CD4-positive, alpha-beta T cell (primary cell): ENCODE results near the gene ZNF787. TPM values are rescaled to one million over a fixed set of nuclear protein-coding genes. Genes with fewer than 3 reads are reported as not detected.

Experiments
- ATAC-seq: fragments of 200-7000 bp; cut with Tn5 transposase; one replicate; pipeline ENCODE4 v1.10.0; 2022; ENCODE audit warnings: mild to moderate bottlenecking; ENCODE audit not compliant: poor library complexity
- CTCF ChIA-PET: fragments of 350-600 bp; sonication (Branson Sonifier 250); formaldehyde crosslinking; loops from one replicate; lab custom pipeline; 2021; ENCODE audit warnings: antibody characterized with exemption, inconsistent platforms; lab: Charles Lee
- POLR2A ChIA-PET: fragments of 350-600 bp; sonication (Branson Sonifier 250); formaldehyde crosslinking; loops from one replicate; lab custom pipeline; 2021; ENCODE audit warnings: antibody characterized with exemption, inconsistent platforms; lab: Charles Lee
- DNase-seq, 14 experiments: peaks; one replicate each; pipeline ENCODE4 v3.0.0-alpha.2; 2013 to 2020; ENCODE audit warnings: mixed read lengths in 2 of 14
- H3K27ac ChIP-seq, 2 donors: one replicate each; pipeline versions ENCODE4 v1.5.1 to v1.7.0; 2013; ENCODE audit warnings: low read length in 2 of 2, low read depth in 1 of 2, mild to moderate bottlenecking in 1 of 2
- H3K27me3 ChIP-seq, 2 experiments: 1 replicate in 1 of 2; 2 replicates in 1 of 2; pipeline versions ENCODE4 v1.6.1 to v1.7.0; 2013; ENCODE audit warnings: low read length in 2 of 2, control low read depth in 1 of 2, mild to moderate bottlenecking in 1 of 2, moderate library complexity in 1 of 2; ENCODE audit not compliant: insufficient read depth in 2 of 2, control insufficient read depth in 1 of 2
- H3K36me3 ChIP-seq: one replicate; pipeline ENCODE4 v1.6.1; 2013; ENCODE audit warnings: low read length, control low read depth; ENCODE audit not compliant: insufficient read depth
- H3K4me1 ChIP-seq: one replicate; pipeline ENCODE4 v1.6.1; 2013; ENCODE audit warnings: low read length, control low read depth; ENCODE audit not compliant: insufficient read depth
- H3K4me3 ChIP-seq: one replicate; pipeline ENCODE4 v1.5.1; 2013; ENCODE audit warnings: mild to moderate bottlenecking, low read length, moderate library complexity
- H3K9me3 ChIP-seq, 2 experiments: 1 replicate in 1 of 2; 2 replicates in 1 of 2; pipeline versions ENCODE4 v1.6.1 to v1.7.0; 2013; ENCODE audit warnings: low read length in 2 of 2, mild to moderate bottlenecking in 2 of 2, control low read depth in 1 of 2, moderate library complexity in 1 of 2; ENCODE audit not compliant: control insufficient read depth in 1 of 2, insufficient read depth in 1 of 2
- H3K27ac Mint-ChIP-seq: one replicate; pipeline ENCODE4 v1.8.0; 2020; ENCODE audit warnings: mixed read lengths
- H3K27me3 Mint-ChIP-seq: one replicate; pipeline ENCODE4 v1.8.0; 2021; ENCODE audit warnings: mixed read lengths
- H3K36me3 Mint-ChIP-seq: one replicate; pipeline ENCODE4 v1.8.0; 2021; ENCODE audit warnings: low read depth, mixed read lengths
- H3K4me1 Mint-ChIP-seq: one replicate; pipeline ENCODE4 v1.8.0; 2021; ENCODE audit warnings: low read depth, mixed read lengths
- H3K4me3 Mint-ChIP-seq: one replicate; pipeline ENCODE4 v1.8.0; 2020; ENCODE audit warnings: mild to moderate bottlenecking, mixed read lengths
- H3K9me3 Mint-ChIP-seq: one replicate; pipeline ENCODE4 v1.8.0; 2020; ENCODE audit warnings: mixed read lengths
- CTCF ChIP-seq: fragments of 200-600 bp; IDR thresholded peaks from one replicate; pipeline ENCODE4 v1.8.0; 2022; ENCODE audit warnings: antibody characterized with exemption, mild to moderate bottlenecking
- intact Hi-C, 2 experiments: fragments of 100-400 bp; cut with DNase I in 1 of 2; cut with micrococcal nuclease in 1 of 2; formaldehyde crosslinking; loops; one replicate each; pipeline versions ENCODE4 v1.15.1 to v1.9.0; 2023 to 2025; cut with DNase I, micrococcal nuclease
- total RNA-seq, 174 experiments: library from RNA in 2 of 174; stranded (reverse) in 2 of 174; gene quantifications; one replicate each; pipeline ENCODE4 v1.2.3 and lab custom pipeline; 2021 to 2026

Gene ZNF787
- total RNA-seq, 2 experiments from 2014 or later: 11.4 to 11.5 TPM

DNA sequence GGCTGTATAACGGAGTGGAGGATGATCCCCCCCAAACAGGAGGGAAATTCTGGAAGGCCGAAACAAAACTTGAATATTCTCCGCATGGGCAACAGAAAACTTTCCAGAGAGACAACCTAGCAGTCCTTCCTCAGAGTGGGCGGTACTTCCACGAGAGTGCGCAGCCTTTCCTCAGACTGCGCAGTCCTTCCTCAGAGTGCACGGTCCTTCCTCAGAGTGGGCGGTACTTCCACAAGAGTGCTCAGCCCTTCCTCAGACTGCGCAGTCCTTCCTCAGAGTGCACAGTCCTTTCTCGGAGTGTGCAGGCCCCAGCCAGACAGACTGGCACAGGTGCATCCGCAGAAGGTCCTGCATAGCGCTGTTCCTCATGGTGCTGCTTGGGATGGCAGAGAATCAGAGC, 42.0 kb upstream of the ZNF787 start:
- H3K9me3 Mint-ChIP-seq: no peaks in the 10 kb centered on the region
- H3K4me1 Mint-ChIP-seq: no peaks in the 10 kb centered on the region
- H3K4me3 Mint-ChIP-seq: no peak overlapping the region
- Histone ChIP-seq H3K27ac (no peak overlapping the region), H3K4me3 (no peak overlapping the region), H3K9me3 (no peaks in the 10 kb centered on the region), H3K27me3 (peaks cover 0 to 2% of the 10 kb centered on the region in 2 experiments), H3K36me3 (peaks cover 7% of the 10 kb centered on the region), H3K4me1 (no peaks in the 10 kb centered on the region)
- ChIA-PET CTCF (no interaction called here), POLR2A (no interaction called here)
- DNase-seq (no peak), ATAC-seq (no peak)
- no peak overlapping the region for H3K27ac Mint-ChIP-seq
- H3K27me3 Mint-ChIP-seq: no peaks in the 10 kb centered on the region
- H3K36me3 Mint-ChIP-seq: peaks cover 22% of the 10 kb centered on the region
- no peak for TF ChIP-seq CTCF
- intact Hi-C loops: no loop called here

- DNase-seq: peak in 3 of 14 experiments; percentile 15 to 45 (median 20)
- peaks cover 30% of the 10 kb centered on the region for H3K36me3 Mint-ChIP-seq
- no peaks in the 10 kb centered on the region for H3K27me3 Mint-ChIP-seq
- peaks cover 7% of the 10 kb centered on the region for H3K36me3 ChIP-seq
- intact Hi-C loops: no loop called here
- H3K9me3 ChIP-seq: no peaks in the 10 kb centered on the region
- H3K27ac ChIP-seq: no peak overlapping the region
- no peak overlapping the region for H3K4me3 Mint-ChIP-seq
- H3K4me1 Mint-ChIP-seq: no peaks in the 10 kb centered on the region
- H3K9me3 Mint-ChIP-seq: no peaks in the 10 kb centered on the region
- TF ChIP-seq CTCF: no peak
- no peak for ATAC-seq
- H3K27ac Mint-ChIP-seq: no peak overlapping the region
- ChIA-PET POLR2A (no interaction called here), CTCF (no interaction called here)
- no peaks in the 10 kb centered on the region for H3K4me1 ChIP-seq
- H3K4me3 ChIP-seq: no peak overlapping the region
- H3K27me3 ChIP-seq: peaks cover 0 to 2% of the 10 kb centered on the region in 2 experiments
Observed at GRCh38 chr19:56162258-56162657, 41.2 kb upstream of the ZNF787 start.

GRCh38 chr19:56161534-56161933, 40.4 kb upstream of the ZNF787 start:
- no peak overlapping the region for H3K27ac ChIP-seq
- ChIA-PET CTCF (no interaction called here), POLR2A (no interaction called here)
- ATAC-seq (no peak), DNase-seq (no peak)
- H3K9me3 ChIP-seq: no peaks in the 10 kb centered on the region
- peaks cover 9% of the 10 kb centered on the region for H3K36me3 ChIP-seq
- intact Hi-C loops: no loop called here
- TF ChIP-seq CTCF: no peak
- H3K4me3 Mint-ChIP-seq: no peak overlapping the region
- H3K4me3 ChIP-seq: no peak overlapping the region
- H3K27me3 Mint-ChIP-seq: no peaks in the 10 kb centered on the region
- H3K9me3 Mint-ChIP-seq: no peaks in the 10 kb centered on the region
- no peaks in the 10 kb centered on the region for H3K4me1 Mint-ChIP-seq
- no peaks in the 10 kb centered on the region for H3K4me1 ChIP-seq
- no peak overlapping the region for H3K27ac Mint-ChIP-seq
- peaks cover 0 to under 1% of the 10 kb centered on the region in 2 experiments for H3K27me3 ChIP-seq
- H3K36me3 Mint-ChIP-seq: peaks cover 35% of the 10 kb centered on the region
